ENCODE measurements around the gene AP3S2. TPM values are rescaled to one million over a fixed set of nuclear protein-coding genes. Genes with fewer than 3 reads are reported as not detected.

Gene AP3S2
- total and polyA plus RNA-seq, 2 donors: 22.5 to 60.9 TPM

DNA sequence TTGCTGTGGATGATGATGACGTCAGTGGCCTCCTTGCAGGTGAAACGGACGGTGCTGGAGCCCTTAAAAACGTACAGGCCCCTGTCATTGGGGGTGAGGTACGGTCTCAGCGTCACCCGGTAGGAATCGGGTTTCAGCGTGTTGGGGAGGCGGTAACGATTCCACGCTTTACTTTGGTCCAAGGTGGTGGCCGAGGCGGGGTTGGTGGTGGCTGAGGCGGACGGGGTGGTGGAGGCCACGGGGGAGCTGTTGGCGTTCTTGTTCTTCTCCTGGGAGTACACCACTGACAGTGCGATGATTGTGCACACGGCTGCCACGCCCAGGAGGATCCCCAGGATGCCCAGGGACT lies 87.6 kb downstream of the AP3S2 start:
- no peak overlapping the region for H3K27ac ChIP-seq (ENCODE audit: low read depth)
- no peak for DNase-seq (ENCODE audit: extremely low spot score)
- 83% methylated on average over 21 of the region's 21 CpGs for WGBS

GRCh38 chr15:89805241-89806209 lies 88.3 kb downstream of the AP3S2 start:
- no peak overlapping the region for H3K27ac ChIP-seq (ENCODE audit: low read depth)
- WGBS: 89% methylated on average over 29 of the region's 29 CpGs
- no peak for DNase-seq (ENCODE audit: extremely low spot score)

More for the DNA sequence above, 87.6 kb downstream of the AP3S2 start:
- no peaks in the 10 kb centered on the region for H3K4me1 ChIP-seq (ENCODE audit: insufficient read depth)
- H3K4me3 ChIP-seq (ENCODE audit: low read depth, low read length): no peak overlapping the region
- H3K36me3 ChIP-seq (ENCODE audit: insufficient read depth): no peaks in the 10 kb centered on the region

DNA sequence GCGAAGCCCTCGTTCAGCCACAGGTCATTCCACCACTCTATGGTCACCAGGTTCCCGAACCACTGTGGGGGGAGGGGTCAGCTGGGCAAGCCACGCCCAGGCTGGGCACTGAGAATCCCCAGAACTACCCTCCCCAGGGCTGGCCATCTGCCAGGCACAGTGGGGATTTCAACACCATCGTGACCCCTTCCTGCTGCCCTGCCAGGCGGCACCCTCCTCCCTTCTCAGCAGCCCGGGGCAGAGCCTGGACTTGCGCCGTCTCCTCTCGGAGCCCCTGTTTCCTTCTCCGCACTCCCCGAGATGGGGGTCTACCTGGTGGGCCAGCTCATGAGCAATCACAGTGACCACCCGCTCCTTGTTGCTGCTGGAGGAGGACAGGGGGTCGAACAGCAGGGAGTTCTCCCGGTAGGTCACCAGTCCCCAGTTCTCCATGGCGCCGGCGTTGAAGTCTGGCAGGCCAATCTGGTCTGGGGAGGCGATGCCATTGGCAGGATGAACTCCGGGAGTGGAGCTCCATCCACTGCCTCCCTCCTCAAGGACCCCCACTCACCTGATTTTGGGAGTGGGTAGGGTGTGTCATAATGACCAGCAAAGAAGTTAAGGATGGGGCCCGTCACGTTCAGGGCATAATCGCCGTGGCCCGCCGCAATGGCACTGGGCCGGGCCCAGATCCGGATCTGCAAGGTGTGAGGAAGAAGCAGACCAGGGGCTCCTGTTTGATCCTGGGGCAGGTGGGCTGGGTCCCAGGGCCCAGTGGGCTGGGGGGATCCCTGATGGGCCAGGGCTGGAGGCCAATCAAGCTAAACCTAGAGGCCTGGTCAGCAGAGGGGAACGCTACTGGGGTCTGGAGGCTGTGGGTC lies 89.6 kb downstream of the AP3S2 start:
- no peak overlapping the region for H3K27ac ChIP-seq (ENCODE audit: low read depth)
- DNase-seq (ENCODE audit: extremely low spot score): no peak

More at GRCh38 chr15:89805241-89806209, 88.3 kb downstream of the AP3S2 start:
- Histone ChIP-seq H3K36me3 (ENCODE audit: insufficient read depth) (no peaks in the 10 kb centered on the region), H3K4me3 (ENCODE audit: low read depth, low read length) (no peak overlapping the region), H3K4me1 (ENCODE audit: insufficient read depth) (no peaks in the 10 kb centered on the region)

GRCh38 chr15:89802986-89803824 lies 90.6 kb downstream of the AP3S2 start:
- Histone ChIP-seq H3K36me3 (ENCODE audit: insufficient read depth) (no peaks in the 10 kb centered on the region), H3K27ac (ENCODE audit: low read depth) (no peak overlapping the region), H3K4me1 (ENCODE audit: insufficient read depth) (no peaks in the 10 kb centered on the region), H3K4me3 (ENCODE audit: low read depth, low read length) (no peak overlapping the region)
- WGBS: 91% methylated on average over 24 of the region's 24 CpGs
- no peak for DNase-seq (ENCODE audit: extremely low spot score)

More for the DNA sequence above, 89.6 kb downstream of the AP3S2 start:
- Histone ChIP-seq H3K36me3 (ENCODE audit: insufficient read depth) (no peaks in the 10 kb centered on the region), H3K4me1 (ENCODE audit: insufficient read depth) (no peaks in the 10 kb centered on the region), H3K4me3 (ENCODE audit: low read depth, low read length) (no peak overlapping the region)
- WGBS: 94% methylated on average over 29 of the region's 29 CpGs

GRCh38 chr15:89802231-89802928 lies 91.4 kb downstream of the AP3S2 start:
- WGBS: 68% methylated on average over 16 of the region's 16 CpGs
- no peaks in the 10 kb centered on the region for H3K4me1 ChIP-seq (ENCODE audit: insufficient read depth)
- DNase-seq (ENCODE audit: extremely low spot score): no peak
- H3K27ac ChIP-seq (ENCODE audit: low read depth): no peak overlapping the region
- H3K36me3 ChIP-seq (ENCODE audit: insufficient read depth): no peaks in the 10 kb centered on the region
- no peak overlapping the region for H3K4me3 ChIP-seq (ENCODE audit: low read depth, low read length)

GRCh38 chr15:89801471-89802195 lies 92.2 kb downstream of the AP3S2 start:
- Histone ChIP-seq H3K27ac (ENCODE audit: low read depth) (no peak overlapping the region), H3K4me3 (ENCODE audit: low read depth, low read length) (no peak overlapping the region), H3K36me3 (ENCODE audit: insufficient read depth) (no peaks in the 10 kb centered on the region), H3K4me1 (ENCODE audit: insufficient read depth) (no peaks in the 10 kb centered on the region)
- no peak for DNase-seq (ENCODE audit: extremely low spot score)
- 88% methylated on average over 21 of the region's 21 CpGs for WGBS

DNA sequence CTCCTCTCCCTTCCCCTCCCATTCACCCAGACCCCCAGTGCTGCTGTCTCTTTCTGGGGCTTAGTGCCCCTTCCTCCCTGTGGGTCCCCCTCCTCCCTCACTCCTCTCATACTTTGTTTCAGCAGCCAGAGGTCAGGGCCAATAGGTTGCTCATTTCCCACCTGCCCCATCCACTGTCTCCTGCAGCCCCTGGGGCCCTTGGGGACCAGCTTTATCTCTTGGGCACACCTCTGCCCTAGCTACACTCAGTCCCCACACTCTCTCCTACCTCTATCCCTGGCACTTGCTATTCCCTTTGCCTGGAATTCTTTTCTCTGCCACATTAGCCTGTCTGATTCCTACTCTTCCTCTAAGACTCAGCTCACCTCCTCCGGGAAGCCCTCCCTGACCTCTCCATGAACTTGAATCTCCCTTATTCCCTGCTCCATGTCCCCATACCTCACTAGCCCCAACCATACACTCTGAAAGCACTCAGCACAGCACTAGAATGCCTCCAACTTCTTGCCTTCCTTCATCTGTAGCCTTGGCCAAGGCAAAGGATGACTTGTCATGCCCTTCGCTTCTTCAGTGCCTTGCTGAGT lies 93.8 kb downstream of the AP3S2 start:
- no peaks in the 10 kb centered on the region for H3K4me1 ChIP-seq (ENCODE audit: insufficient read depth)
- no peak for DNase-seq (ENCODE audit: extremely low spot score)
- H3K27ac ChIP-seq (ENCODE audit: low read depth): no peak overlapping the region
- WGBS: 94% methylated on average over 2 of the region's 2 CpGs
- no peaks in the 10 kb centered on the region for H3K36me3 ChIP-seq (ENCODE audit: insufficient read depth)
- no peak overlapping the region for H3K4me3 ChIP-seq (ENCODE audit: low read depth, low read length)

DNA sequence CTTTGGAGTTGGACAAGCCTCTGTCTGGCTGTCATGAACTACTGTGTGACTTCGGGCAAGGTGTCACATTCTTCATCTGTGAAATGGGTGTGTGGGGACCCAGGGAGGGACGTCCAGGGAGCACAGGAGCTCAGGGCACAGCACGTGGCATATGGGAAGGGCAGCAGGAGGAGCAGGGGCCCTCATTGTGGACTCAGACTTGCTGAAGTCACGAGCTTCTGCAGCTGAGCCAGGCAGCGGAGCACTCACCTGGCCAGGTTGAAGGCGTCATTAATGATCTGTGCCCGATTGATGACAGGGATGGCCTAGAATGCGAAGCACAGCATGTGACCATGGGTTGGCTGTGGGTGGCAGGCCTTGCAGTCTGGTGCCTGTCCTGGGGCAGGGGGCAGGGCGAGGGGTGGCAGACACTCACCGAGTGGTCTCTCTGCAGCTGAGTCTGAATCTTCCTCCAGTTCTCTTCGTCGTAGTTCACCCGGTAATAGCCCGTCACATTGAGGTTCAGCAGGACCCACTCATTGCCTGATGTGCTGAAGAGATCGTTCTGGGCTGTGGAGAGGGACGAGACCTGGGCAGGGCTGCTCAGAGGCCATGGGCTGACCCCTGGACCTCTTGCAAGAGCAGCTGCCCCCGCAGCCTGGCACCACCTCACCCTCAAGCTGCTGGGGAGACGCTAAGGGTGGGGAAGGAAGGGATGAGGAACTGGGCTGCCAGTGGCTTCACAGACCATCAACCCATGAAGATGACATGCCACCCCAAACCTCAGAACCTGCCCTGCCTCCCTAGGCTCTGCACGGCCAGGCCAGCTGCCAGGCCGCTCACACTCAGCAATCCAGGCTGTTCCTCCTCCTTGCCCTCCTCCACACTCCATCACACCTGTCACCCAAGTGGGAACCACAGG lies 94.5 kb downstream of the AP3S2 start:
- DNase-seq (ENCODE audit: extremely low spot score): no peak
- Histone ChIP-seq H3K4me1 (ENCODE audit: insufficient read depth) (no peaks in the 10 kb centered on the region), H3K27ac (ENCODE audit: low read depth) (no peak overlapping the region), H3K4me3 (ENCODE audit: low read depth, low read length) (no peak overlapping the region), H3K36me3 (ENCODE audit: insufficient read depth) (no peaks in the 10 kb centered on the region)
- WGBS: 82% methylated on average over 20 of the region's 20 CpGs

GRCh38 chr15:89797678-89798201 lies 96.1 kb downstream of the AP3S2 start:
- no peaks in the 10 kb centered on the region for H3K36me3 ChIP-seq (ENCODE audit: insufficient read depth)
- no peak for DNase-seq (ENCODE audit: extremely low spot score)

GRCh38 chr15:89795996-89796395 lies 97.8 kb downstream of the AP3S2 start:
- no peak overlapping the region for H3K4me3 ChIP-seq (ENCODE audit: low read depth, low read length)
- no peak for DNase-seq (ENCODE audit: extremely low spot score)
- H3K27ac ChIP-seq (ENCODE audit: low read depth): no peak overlapping the region
- no peaks in the 10 kb centered on the region for H3K36me3 ChIP-seq (ENCODE audit: insufficient read depth)
- no peaks in the 10 kb centered on the region for H3K4me1 ChIP-seq (ENCODE audit: insufficient read depth)

More at GRCh38 chr15:89797678-89798201, 96.1 kb downstream of the AP3S2 start:
- Histone ChIP-seq H3K4me1 (ENCODE audit: insufficient read depth) (no peaks in the 10 kb centered on the region), H3K27ac (ENCODE audit: low read depth) (no peak overlapping the region), H3K4me3 (ENCODE audit: low read depth, low read length) (no peak overlapping the region)
- WGBS: 95% methylated on average over 4 of the region's 4 CpGs

DNA sequence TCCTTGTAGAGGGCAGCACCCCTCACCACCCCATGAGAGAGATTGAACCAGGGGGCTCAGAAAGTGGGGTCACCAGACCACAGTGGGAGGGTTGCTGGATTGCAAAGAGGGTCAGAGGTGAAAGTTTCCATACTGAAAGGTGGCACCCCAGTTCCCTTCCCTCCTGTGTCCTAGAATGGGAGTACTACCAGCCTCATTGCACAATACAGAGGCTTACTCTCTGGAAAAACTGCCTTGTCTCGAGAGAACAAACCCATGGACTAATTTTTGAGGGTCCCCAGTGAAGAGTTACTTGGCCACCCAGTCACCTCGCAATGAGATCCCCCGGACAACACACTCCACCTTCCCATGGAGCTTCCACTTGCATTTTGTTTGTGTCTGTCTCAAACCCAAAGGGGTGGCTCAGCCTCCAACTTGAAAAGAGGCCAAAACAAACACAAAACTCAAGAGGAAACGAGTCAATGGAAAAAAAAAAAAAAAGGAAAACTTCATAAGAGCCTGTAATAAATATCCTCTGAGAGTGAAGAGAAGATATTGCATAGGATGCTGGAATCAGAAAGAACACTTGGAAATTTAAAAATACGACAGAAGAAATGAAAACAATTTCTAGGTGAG lies 99.1 kb downstream of the AP3S2 start:
- no peaks in the 10 kb centered on the region for H3K4me1 ChIP-seq (ENCODE audit: insufficient read depth)
- H3K36me3 ChIP-seq (ENCODE audit: insufficient read depth): no peaks in the 10 kb centered on the region
- H3K4me3 ChIP-seq (ENCODE audit: low read depth, low read length): no peak overlapping the region
- no peak overlapping the region for H3K27ac ChIP-seq (ENCODE audit: low read depth)
- DNase-seq (ENCODE audit: extremely low spot score): no peak
- WGBS: 35% methylated on average over 5 of the region's 5 CpGs
